NCI-H128 (cell line): Measurements from ENCODE around the gene LHFPL5.

Experiments
- DNase-seq: peaks from one replicate; lab custom pipeline; 2025; ENCODE audit not compliant: unreplicated experiment; lab: John Stamatoyannopoulos, UW

Gene LHFPL5

DNA sequence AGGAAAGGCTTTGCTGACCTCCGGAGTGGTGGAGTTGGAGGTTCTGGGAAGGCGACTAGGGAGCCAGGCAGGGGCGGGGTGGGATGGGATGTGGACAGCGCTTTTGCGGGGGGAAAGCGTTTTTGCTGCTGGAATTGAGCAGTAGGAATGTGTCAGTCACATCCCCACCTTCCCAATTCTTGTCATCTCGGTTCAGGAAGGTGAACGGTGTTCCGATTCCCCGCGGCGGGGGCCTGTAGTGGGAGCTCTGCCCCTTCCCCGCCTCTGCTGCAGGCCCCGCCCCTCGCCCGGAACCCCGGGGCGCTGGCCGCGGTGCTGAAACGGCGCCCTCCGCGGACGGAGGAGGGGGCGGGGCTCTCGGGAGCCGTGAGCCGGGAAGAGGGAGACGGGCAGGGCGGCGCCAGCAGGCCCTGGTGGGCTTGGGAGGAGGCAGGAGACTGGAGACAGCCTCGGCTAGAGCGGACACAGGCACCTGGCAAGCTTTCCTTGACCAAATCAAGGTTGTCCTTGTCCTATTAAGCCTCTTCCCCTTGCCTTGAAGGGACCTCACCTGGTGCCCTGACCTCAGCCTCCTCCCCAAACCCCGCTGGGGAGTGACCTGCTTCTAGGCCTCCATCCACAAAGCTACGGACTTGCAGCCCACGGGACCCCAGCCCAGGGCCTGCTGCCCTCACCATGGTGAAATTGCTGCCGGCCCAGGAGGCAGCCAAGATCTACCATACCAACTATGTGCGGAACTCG is at the start of gene LHFPL5:
TSS of gene LHFPL5 (plus strand) at position 357 of the 741 bp plus-strand sequence. CDS start at position 676, 319 bp downstream.
- DNase-seq: peak; percentile 56

DNA sequence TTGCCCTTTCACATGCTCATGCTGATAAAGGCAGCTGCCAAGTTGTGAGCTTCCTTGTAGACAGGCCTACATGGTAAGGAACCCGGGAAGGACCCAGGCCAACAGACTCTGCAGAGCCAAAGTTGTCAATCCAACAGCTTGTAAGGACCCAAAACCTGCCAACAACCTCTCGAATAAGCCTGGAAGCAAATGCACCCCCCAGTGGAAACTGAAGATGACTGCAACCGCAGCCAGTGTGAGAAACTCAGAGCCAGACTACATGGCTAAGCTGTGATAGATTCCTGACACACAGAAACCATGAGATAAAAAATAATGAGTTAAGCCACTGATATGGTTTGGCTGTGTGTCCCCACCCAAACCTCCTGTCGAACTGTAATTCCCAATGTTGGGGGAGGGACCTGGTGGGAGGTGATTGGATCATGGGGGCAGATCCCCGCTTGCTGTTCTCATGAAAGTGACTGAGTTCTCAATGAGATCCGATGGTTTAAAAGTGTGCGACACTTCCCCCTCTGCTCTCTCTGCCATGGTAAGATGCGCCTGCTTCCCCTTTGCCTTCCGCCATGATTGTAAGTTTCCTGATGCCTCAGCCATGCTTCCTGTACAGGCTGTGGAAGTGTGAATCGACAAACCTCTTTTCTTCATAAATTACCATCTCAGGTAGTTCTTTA is 47.6 kb upstream of the LHFPL5 start:
- no peak for DNase-seq

- no peak for DNase-seq
Measured at GRCh38 chr6:35759426-35759825, 45.7 kb upstream of the LHFPL5 start.

DNA sequence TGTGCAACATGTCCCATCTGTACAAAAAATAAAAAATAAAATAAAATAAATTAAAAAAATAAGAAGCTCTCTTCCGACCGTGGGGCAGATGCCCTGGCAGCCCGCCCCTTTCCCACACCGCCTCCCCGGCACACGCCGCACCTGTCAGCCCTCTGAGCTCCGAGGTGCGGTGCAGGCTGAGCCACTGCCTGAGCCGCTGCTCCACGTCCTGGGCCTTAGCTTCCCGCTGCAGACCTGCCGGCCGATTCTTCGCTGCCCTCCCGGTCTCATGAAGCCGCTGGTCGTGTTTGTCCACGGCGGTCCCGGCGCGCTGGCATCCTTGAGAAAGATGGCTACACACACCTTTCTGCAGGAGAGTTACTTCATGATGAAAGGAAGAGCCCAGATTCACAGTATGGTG is 39.4 kb upstream of the LHFPL5 start:
- DNase-seq: no peak

DNA sequence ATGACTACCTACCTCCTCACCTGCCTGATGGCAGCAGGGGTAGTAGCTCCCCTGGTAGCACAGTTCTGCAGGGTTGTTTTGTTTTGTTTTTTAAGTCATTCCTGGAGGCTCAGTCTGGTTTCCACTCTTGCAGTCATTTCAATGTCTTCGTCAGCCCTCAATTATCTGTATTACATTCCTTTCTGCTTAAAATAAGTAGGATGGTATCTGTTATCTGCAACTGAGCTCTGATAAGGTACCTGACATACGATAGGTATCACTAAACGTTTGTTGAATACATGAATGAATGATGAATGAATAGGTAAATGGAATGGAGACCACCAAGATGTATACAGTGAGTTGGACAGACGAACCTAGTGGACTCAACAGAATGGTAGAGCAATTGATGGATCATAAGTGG is 35.9 kb upstream of the LHFPL5 start:
- DNase-seq: no peak

DNA sequence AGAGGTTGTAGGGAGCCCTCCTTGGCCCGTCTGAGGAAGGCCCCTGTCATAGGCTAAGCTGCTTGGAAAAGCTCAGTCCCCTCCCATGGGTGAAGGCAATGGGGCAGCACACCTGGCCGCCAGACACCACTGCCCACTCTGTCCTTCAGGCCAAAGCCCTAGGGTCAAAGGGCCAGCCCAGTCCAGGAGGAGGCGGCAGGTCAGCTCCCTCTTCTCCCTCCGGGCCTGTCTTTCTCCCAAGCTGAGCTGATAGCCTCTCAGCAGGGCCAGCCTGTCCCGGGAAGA is 33.9 kb upstream of the LHFPL5 start:
- DNase-seq: no peak

- DNase-seq: no peak
Measured at GRCh38 chr6:35774116-35774794, 30.9 kb upstream of the LHFPL5 start.

DNA sequence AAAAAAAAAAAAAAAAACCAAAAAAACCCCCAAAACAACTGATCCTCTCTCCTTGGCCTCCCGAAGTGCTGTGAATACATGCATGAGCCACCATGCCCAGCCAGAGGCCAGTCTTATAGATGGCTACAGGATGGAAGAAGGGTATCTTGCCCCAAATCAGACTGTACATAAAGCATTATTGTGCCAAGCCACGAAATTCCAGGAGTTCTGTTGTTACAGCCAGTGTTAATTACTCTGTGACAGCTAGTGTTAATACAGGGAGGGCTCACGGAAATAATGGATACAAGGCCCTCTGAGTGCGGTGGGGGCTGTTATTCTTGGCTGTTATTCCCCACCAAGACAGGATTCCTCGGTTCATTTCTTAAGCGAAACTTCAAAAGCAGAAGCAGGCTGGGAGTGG is 30.1 kb upstream of the LHFPL5 start:
- DNase-seq: no peak

GRCh38 chr6:35776364-35777215 is 28.6 kb upstream of the LHFPL5 start, which contains the start of gene CLPSL2:
Gene CLPSL2 (plus strand): TSS chr6:35776598. CDS start chr6:35776619, 21 bp downstream.
- DNase-seq: no peak

DNA sequence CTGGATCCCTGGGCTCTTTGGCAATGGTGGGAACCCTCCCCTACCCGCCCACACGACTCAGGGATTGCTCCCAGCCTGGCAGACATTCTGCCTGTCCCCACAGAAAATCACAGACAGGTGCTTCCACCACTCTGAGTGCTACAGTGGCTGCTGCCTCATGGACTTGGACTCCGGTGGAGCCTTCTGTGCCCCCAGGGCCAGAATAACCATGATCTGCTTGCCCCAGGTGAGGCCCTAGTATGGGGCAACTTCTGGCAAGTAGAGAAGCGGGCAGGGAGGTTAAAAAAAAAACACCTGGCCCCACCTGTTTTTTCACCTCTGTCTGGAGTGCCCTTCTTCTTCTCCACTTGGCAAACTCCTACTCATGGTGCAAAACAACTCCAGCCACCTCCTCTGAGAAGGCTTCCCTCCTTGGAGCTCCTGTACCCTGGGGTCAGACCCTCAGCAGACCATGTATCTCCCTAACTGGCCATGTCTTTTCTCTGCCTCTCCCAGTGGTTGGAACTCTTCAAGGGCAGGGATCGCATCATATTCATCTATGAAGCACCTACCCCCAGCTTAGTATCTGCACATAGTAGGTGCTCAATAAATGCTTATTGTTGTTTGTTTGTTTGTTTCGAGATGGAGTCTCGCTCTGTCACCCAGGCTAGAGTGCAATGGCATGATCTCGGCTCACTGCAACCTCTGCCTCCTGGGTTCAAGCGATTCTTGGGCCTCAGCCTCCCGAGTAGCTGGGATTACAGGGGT is 27.6 kb upstream of the LHFPL5 start:
- no peak for DNase-seq

- DNase-seq: no peak
Measured at GRCh38 chr6:35778437-35778836, 26.7 kb upstream of the LHFPL5 start.

- no peak for DNase-seq
Measured at GRCh38 chr6:35780719-35781118, 24.4 kb upstream of the LHFPL5 start, which contains the start of gene CLPSL1. Gene CLPSL1 (plus strand): TSS chr6:35781019. CDS start chr6:35781111, 92 bp downstream.

DNA sequence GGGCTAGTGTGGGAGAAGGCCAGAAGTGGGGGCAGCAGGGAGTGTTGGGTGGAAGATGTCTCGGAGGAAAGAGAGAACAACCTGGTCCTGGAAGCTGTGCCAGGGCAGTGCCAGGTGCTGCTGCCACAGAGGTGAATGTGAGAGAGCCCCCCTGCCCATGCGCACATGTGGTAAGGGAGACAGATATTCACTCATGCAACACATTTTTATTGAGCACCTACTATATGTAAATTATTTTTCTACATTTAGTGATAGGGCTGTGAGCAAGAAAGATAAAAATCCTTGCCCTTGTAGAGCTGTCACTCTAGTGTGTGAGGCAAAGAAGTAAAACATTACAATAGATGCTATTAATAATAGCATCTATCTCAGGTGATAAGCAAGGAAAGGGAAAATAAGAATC is 23.9 kb upstream of the LHFPL5 start:
- no peak for DNase-seq

DNA sequence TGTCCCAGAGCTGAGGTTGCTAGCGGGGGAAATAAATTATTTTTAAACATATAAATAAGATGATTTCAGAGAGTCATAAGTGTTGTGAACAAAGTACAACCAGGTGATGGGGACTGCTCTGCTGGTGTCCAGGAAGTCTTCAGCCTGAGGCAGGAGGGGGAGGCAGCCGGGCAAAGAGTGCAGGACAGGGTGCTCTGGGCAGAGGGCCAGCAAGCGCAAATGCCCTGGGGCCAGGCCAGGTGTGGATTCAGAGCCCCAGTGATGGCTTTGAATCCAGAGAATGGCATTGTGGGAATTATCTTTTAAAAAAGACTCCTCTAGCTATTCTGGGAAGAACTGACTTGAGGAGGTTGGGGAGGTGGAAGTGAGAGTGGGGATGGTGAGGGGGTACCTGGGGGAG is 22.7 kb upstream of the LHFPL5 start:
- DNase-seq: no peak

GRCh38 chr6:35784200-35784599 is 21.0 kb upstream of the LHFPL5 start:
- DNase-seq: no peak

DNA sequence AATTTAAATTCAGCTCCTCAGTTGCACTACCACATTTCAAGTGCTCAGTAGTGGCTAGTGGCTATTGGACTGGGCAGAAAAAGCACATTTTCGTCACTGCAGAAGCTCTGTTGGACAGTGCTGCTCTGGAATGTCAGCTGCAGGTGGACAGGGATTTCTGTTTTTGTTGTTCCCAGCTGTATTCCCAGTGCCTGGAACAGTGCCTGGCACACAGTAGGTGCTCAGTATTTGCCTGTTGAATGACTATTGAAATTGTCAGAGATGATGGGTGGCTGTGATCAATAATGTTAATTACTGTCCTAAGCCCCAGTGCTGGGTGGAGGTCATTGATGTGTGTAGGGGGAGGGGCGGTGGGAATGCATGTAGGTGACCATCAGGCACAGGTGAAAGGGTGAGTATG is 18.9 kb upstream of the LHFPL5 start:
- no peak for DNase-seq

DNA sequence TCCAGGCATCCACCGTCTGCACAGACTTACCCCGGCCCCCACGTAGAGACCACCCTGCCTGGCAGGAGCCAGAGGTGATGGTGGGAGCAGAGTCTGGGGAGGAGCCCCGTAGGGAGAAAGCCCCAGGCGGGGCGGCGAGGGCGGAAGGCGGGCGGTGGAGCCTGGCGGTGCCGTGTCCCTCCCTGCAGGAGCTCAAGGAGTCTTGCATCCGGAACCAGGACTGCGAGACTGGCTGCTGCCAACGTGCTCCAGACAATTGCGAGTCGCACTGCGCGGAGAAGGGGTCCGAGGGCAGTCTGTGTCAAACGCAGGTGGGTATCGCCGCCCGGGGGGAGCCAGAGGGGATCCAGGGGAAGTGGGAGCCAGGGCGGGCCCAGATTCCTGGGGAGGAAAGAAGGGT is 18.3 kb upstream of the LHFPL5 start:
- DNase-seq: no peak

GRCh38 chr6:35787266-35788218 is 17.6 kb upstream of the LHFPL5 start:
- DNase-seq: no peak

GRCh38 chr6:35788423-35788982 is 16.6 kb upstream of the LHFPL5 start:
- no peak for DNase-seq
